Neuronal stem cell (in vitro differentiated cells): ENCODE results near the gene ZXDC.

Experiments used
- DNase-seq: peaks from one replicate; pipeline ENCODE4 v3.0.0-alpha.2; 2013; ENCODE audit warnings: low spot score
- H2AFZ ChIP-seq: one replicate; pipeline ENCODE4 v1.6.1; 2013; ENCODE audit warnings: mild to moderate bottlenecking, low read length, inconsistent platforms
- H2AK5ac ChIP-seq: 2 replicates; pipeline ENCODE4 v1.6.1; 2013; ENCODE audit warnings: low read depth, mild to moderate bottlenecking, inconsistent platforms, low read length, moderate library complexity, mixed read lengths
- H2BK120ac ChIP-seq: 2 replicates; pipeline ENCODE4 v1.6.1; 2013; ENCODE audit warnings: low read depth, mild to moderate bottlenecking, inconsistent platforms, low read length, moderate library complexity, mixed read lengths
- H2BK12ac ChIP-seq: one replicate; pipeline ENCODE4 v1.6.1; 2013; ENCODE audit warnings: low read length, inconsistent platforms
- H2BK15ac ChIP-seq: 2 replicates; pipeline ENCODE4 v1.6.1; 2013; ENCODE audit warnings: mild to moderate bottlenecking, low read length, inconsistent platforms, mixed read lengths
- H2BK5ac ChIP-seq: one replicate; pipeline ENCODE4 v1.6.1; 2013; ENCODE audit warnings: inconsistent platforms, mild to moderate bottlenecking, low read length, moderate library complexity
- H3K14ac ChIP-seq: one replicate; pipeline ENCODE4 v1.6.1; 2013; ENCODE audit warnings: low read length, inconsistent platforms
- H3K18ac ChIP-seq: 2 replicates; pipeline ENCODE4 v1.6.1; 2013; ENCODE audit warnings: low read length, inconsistent platforms
- H3K23ac ChIP-seq: 2 replicates; pipeline ENCODE4 v1.6.1; 2013; ENCODE audit warnings: low read depth, mild to moderate bottlenecking, mixed read lengths, low read length, inconsistent platforms; ENCODE audit not compliant: poor library complexity
- H3K27ac ChIP-seq: replicated peaks from 3 replicates; pipeline ENCODE4 v1.5.1; 2013; ENCODE audit warnings: low read length, inconsistent platforms
- H3K27me3 ChIP-seq, 3 experiments: 2 replicates each; pipeline ENCODE4 v1.6.1; 2013; ENCODE audit warnings: low read length in 3 of 3, mild to moderate bottlenecking in 2 of 3, inconsistent platforms in 1 of 3, low read depth in 1 of 3, mixed read lengths in 1 of 3, moderate library complexity in 1 of 3; ENCODE audit not compliant: control insufficient read depth in 3 of 3, insufficient read depth in 3 of 3
- H3K36me3 ChIP-seq, 2 donors: replicated peaks in 1 of 2; 2 replicates each; pipeline ENCODE4 v1.6.1; 2013; ENCODE audit warnings: low read length in 2 of 2; ENCODE audit not compliant: control insufficient read depth in 2 of 2, insufficient read depth in 2 of 2
- H3K4ac ChIP-seq: 2 replicates; pipeline ENCODE4 v1.6.1; 2013; ENCODE audit warnings: inconsistent platforms, mild to moderate bottlenecking, low read length, moderate library complexity
- H3K4me1 ChIP-seq, 2 donors: 1 replicate in 1 of 2; 2 replicates in 1 of 2; pipeline ENCODE4 v1.6.1; 2013; ENCODE audit warnings: low read length in 2 of 2, low read depth in 1 of 2; ENCODE audit not compliant: control insufficient read depth in 2 of 2, insufficient read depth in 1 of 2
- H3K4me2 ChIP-seq: one replicate; pipeline ENCODE4 v1.6.1; 2013; ENCODE audit warnings: mild to moderate bottlenecking, low read length, inconsistent platforms; ENCODE audit not compliant: insufficient read depth, poor library complexity, severe bottlenecking
- H3K4me3 ChIP-seq, 2 donors: 2 replicates each; pipeline ENCODE4 v1.5.1; 2013; ENCODE audit warnings: low read length in 2 of 2, mild to moderate bottlenecking in 2 of 2, inconsistent platforms in 1 of 2, moderate library complexity in 1 of 2
- H3K79me1 ChIP-seq: one replicate; pipeline ENCODE4 v1.6.1; 2013; ENCODE audit warnings: low read depth, mild to moderate bottlenecking, inconsistent platforms, low read length, moderate library complexity
- H3K9ac ChIP-seq: one replicate; pipeline ENCODE4 v1.6.1; 2013; ENCODE audit warnings: mild to moderate bottlenecking, low read depth, low read length, inconsistent platforms; ENCODE audit not compliant: poor library complexity
- H3K9me3 ChIP-seq, 2 donors: replicated peaks in 1 of 2; 2 replicates each; pipeline versions ENCODE3 to v1.6.1; 2013; ENCODE audit warnings: low read length in 2 of 2, mild to moderate bottlenecking in 2 of 2, inconsistent platforms in 1 of 2, low read depth in 1 of 2, mixed read lengths in 1 of 2, moderate library complexity in 1 of 2; ENCODE audit not compliant: control insufficient read depth in 2 of 2, insufficient read depth in 1 of 2
- H4K8ac ChIP-seq: one replicate; pipeline ENCODE4 v1.6.1; 2013; ENCODE audit warnings: low read depth, mild to moderate bottlenecking, inconsistent platforms, low read length, moderate library complexity
- H4K91ac ChIP-seq: one replicate; pipeline ENCODE4 v1.6.1; 2013; ENCODE audit warnings: low read length, low read depth, mild to moderate bottlenecking, inconsistent platforms; ENCODE audit not compliant: poor library complexity
- WGBS, 2 donors: extraction: QIAGEN DNeasy Blood & Tissue Kit; methylation state at CpG; one replicate each; pipeline ENCODE4 v1.1.7; 2013; ENCODE audit warnings: missing lambda C conversion rate in 2 of 2, mixed read lengths in 1 of 2; ENCODE audit not compliant: insufficient read length in 2 of 2, insufficient replicate concordance in 1 of 2; ENCODE audit errors: extremely low coverage in 2 of 2; 5-methylcytosine and 5-hydroxymethylcytosine counted together

Gene ZXDC

DNA sequence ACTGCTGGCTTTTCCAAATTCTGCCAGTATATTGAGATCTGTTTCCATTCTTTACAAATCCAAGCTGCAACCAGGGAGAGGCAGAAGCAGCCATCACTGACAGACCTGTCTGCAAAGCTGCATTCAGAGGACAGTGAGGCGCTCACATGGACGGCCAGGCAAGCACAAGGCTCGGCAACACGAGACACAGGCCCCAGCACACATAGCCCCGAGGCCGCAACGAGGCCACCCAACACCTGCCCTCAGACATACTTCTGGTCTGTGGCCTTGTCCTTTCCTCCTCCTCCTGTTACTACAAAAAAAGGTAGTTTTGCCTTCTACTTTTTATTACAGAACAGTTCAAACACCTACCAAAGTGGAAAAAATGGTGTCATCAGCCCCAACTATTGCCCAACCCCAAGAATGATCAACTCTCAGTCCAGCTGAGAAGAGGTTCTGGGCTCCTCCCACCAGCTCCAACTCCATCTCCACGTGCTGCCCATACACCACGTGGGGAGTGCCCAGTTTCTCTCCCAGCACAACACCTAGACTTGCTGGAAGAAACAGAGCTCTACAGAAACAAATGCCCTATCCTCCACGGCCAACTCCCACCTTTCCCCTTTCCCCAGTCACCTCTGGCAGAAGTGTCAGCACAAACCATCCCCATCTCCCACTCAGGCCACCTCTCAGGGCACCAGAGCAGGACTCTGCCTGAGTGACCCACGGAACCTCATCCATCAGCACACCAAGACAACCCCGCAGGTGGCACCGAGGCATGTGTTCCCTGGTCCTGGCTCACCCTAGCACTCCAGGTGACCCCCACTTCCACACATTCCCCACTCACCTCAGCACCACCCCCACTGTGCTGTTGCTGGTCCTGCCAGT, 7.4 kb downstream of the ZXDC start:
- peaks cover 7 to 10% of the 10 kb centered on the region in 2 donors for H3K4me1 ChIP-seq
- H2AK5ac ChIP-seq, result no peak overlapping the region
- peaks cover 66 to 100% of the 10 kb centered on the region in 2 donors for H3K36me3 ChIP-seq
- H2BK15ac ChIP-seq, result no peak overlapping the region
- no CpG with 5 or more reads among the region's 13 CpGs for WGBS, 2 donors
- no peak for DNase-seq
- H3K27me3 ChIP-seq, result no peaks in the 10 kb centered on the region
- peaks cover 24% of the 10 kb centered on the region for H3K79me1 ChIP-seq
- H4K8ac ChIP-seq, result no peak overlapping the region
- no peak overlapping the region for H2BK12ac ChIP-seq
- H3K4me2 ChIP-seq, result no peak overlapping the region
- H3K9me3 ChIP-seq, result no peaks in the 10 kb centered on the region
- no peak overlapping the region for H3K27ac ChIP-seq
- H3K9ac ChIP-seq, result no peak overlapping the region
- H2BK120ac ChIP-seq, result no peak overlapping the region
- H2AFZ ChIP-seq, result no peak overlapping the region
- H3K4ac ChIP-seq, result no peak overlapping the region
- H4K91ac ChIP-seq, result no peak overlapping the region
- H3K23ac ChIP-seq, result no peak overlapping the region
- no peak overlapping the region for H3K14ac ChIP-seq
- H3K4me3 ChIP-seq, result no peak overlapping the region
- H3K18ac ChIP-seq, result no peak overlapping the region
- no peak overlapping the region for H2BK5ac ChIP-seq

GRCh38 chr3:126467611-126467955, 8.1 kb downstream of the ZXDC start:
- peaks cover 0 to 7% of the 10 kb centered on the region in 2 donors for H3K4me1 ChIP-seq
- no peak overlapping the region for H3K4me2 ChIP-seq
- H3K4ac ChIP-seq, result no peak overlapping the region
- H4K8ac ChIP-seq, result no peak overlapping the region
- no peak overlapping the region for H2BK120ac ChIP-seq
- no peak overlapping the region for H4K91ac ChIP-seq
- no peak overlapping the region for H2AK5ac ChIP-seq
- peaks cover 67 to 98% of the 10 kb centered on the region in 2 donors for H3K36me3 ChIP-seq
- H3K27me3 ChIP-seq, result no peaks in the 10 kb centered on the region
- no peak overlapping the region for H2BK15ac ChIP-seq
- H3K79me1 ChIP-seq, result peaks cover 24% of the 10 kb centered on the region
- H3K9ac ChIP-seq, result no peak overlapping the region
- no peak overlapping the region for H2BK5ac ChIP-seq
- no peak overlapping the region for H2BK12ac ChIP-seq
- no peak overlapping the region for H3K14ac ChIP-seq
- no peak overlapping the region for H3K18ac ChIP-seq
- H2AFZ ChIP-seq, result no peak overlapping the region
- H3K27ac ChIP-seq, result no peak overlapping the region
- WGBS, 2 donors, result no CpG with 5 or more reads among the region's 8 CpGs
- H3K4me3 ChIP-seq, result no peak overlapping the region
- DNase-seq, result no peak
- no peaks in the 10 kb centered on the region for H3K9me3 ChIP-seq
- no peak overlapping the region for H3K23ac ChIP-seq

GRCh38 chr3:126466886-126467610, 8.6 kb downstream of the ZXDC start:
- Histone ChIP-seq H3K9me3 (no peaks in the 10 kb centered on the region), H2AK5ac (no peak overlapping the region), H3K27ac (no peak overlapping the region), H4K8ac (no peak overlapping the region), H3K4me2 (no peak overlapping the region), H3K36me3 (peaks cover 70 to 98% of the 10 kb centered on the region in 2 donors), H2BK12ac (no peak overlapping the region), H2AFZ (no peak overlapping the region), H3K14ac (no peak overlapping the region), H3K4me3 (no peak overlapping the region), H3K9ac (no peak overlapping the region), H3K27me3 (no peaks in the 10 kb centered on the region), H3K18ac (no peak overlapping the region), H2BK120ac (no peak overlapping the region), H2BK15ac (no peak overlapping the region), H3K79me1 (peaks cover 21% of the 10 kb centered on the region), H3K23ac (no peak overlapping the region), H3K4me1 (peaks cover 0 to 3% of the 10 kb centered on the region in 2 donors), H2BK5ac (no peak overlapping the region), H3K4ac (no peak overlapping the region), H4K91ac (no peak overlapping the region)
- WGBS, 2 donors, result no CpG with 5 or more reads among the region's 19 CpGs
- DNase-seq, result no peak

DNA sequence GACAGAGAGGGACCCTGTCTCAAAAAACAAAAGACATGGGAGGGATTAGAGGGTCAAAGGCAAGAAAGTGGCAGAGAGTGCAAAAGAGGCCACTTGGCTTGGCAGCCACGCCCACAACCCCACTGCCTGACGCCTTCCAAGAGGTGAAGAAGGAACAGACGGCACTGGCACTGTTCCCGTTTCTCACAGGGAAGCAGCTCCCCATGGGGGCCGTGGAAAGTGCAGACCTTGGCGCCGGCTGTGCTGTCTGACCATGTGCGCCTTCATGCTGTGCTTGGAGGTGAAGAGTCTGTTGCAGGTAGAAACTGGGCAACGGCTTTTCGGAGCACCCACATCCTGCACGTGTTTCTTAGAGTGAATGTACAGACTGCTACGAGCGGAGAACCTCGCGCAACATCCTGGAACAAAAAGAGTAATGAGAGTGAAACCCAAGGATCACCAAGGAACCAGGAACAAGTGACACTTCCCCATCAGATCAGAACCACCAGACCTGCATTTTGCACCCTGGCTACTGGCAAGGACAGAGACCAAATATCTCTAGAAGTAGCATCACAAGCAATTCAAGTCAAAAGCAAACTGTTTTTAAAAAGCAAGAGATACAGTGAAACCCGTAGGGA, 9.7 kb downstream of the ZXDC start:
- Histone ChIP-seq H3K27ac (no peak overlapping the region), H3K14ac (peak overlapping the region; percentile 86), H2BK12ac (no peak overlapping the region), H3K36me3 (peaks cover 75 to 98% of the 10 kb centered on the region in 2 donors), H2BK120ac (no peak overlapping the region), H3K4me3 (no peak overlapping the region), H2AK5ac (no peak overlapping the region), H3K79me1 (peaks cover 25% of the 10 kb centered on the region), H3K18ac (no peak overlapping the region), H3K23ac (no peak overlapping the region), H4K91ac (no peak overlapping the region), H3K4me1 (peaks cover 0 to 2% of the 10 kb centered on the region in 2 donors), H2AFZ (no peak overlapping the region), H3K4me2 (no peak overlapping the region), H3K4ac (no peak overlapping the region), H3K27me3 (no peaks in the 10 kb centered on the region), H3K9me3 (no peaks in the 10 kb centered on the region), H3K9ac (no peak overlapping the region), H2BK15ac (no peak overlapping the region), H4K8ac (no peak overlapping the region), H2BK5ac (no peak overlapping the region)
- no CpG with 5 or more reads among the region's 16 CpGs for WGBS, 2 donors
- no peak for DNase-seq
